Brain microvascular endothelial cell (primary cell): ENCODE results near the gene NACA2.
"Not testable (repeated sequence)": the region's sequence is repeated elsewhere in the genome, so short reads cannot be mapped to it uniquely, and the experiment has no call there.

Experiments
- DNase-seq: peaks from one replicate; pipeline ENCODE4 v3.0.0-alpha.2; 2020
- H3K27ac ChIP-seq: fragments of 250-450 bp; sonication (Bioruptor Pico); 2 replicates; pipeline ENCODE4 v1.5.1; 2020; ENCODE audit warnings: mild to moderate bottlenecking, moderate library complexity
- H3K27me3 ChIP-seq: fragments of 250-450 bp; sonication (Bioruptor Pico); replicated peaks from 2 replicates; pipeline ENCODE4 v1.5.1; 2020; ENCODE audit warnings: mild to moderate bottlenecking
- H3K36me3 ChIP-seq: fragments of 250-450 bp; sonication (Bioruptor Pico); replicated peaks from 2 replicates; pipeline ENCODE4 v1.5.1; 2020; ENCODE audit warnings: mild to moderate bottlenecking
- H3K4me3 ChIP-seq: 2 replicates; pipeline ENCODE4 v1.5.1; 2011; ENCODE audit warnings: low read depth, mild to moderate bottlenecking, control low read depth, low read length, moderate library complexity
- CTCF ChIP-seq: IDR thresholded peaks from 2 replicates; pipeline ENCODE4 v1.5.1; 2011; ENCODE audit warnings: low read depth, mild to moderate bottlenecking, moderate library complexity, low read length, control low read depth, inconsistent platforms; ENCODE audit errors: missing control alignments
- in situ Hi-C: cut with HindIII; loops from 2 replicates; pipeline ENCODE4 v1.10.0; 2017; ENCODE audit warnings: low sequenced_read_pairs, low pct_ligation_motif_present

The NACA2 gene

GRCh38 chr17:61634011-61634539 is 43.1 kb upstream of the NACA2 start:
- H3K27ac ChIP-seq = no peak overlapping the region
- H3K36me3 ChIP-seq = no peaks in the 10 kb centered on the region
- H3K4me3 ChIP-seq = no peak overlapping the region
- no peak for TF ChIP-seq CTCF
- no peak for DNase-seq
- in situ Hi-C loops = no loop called here
- no peaks in the 10 kb centered on the region for H3K27me3 ChIP-seq

- in situ Hi-C loops = no loop called here
- no peaks in the 10 kb centered on the region for H3K36me3 ChIP-seq
- no peak overlapping the region for H3K27ac ChIP-seq
- TF ChIP-seq CTCF = no peak
- H3K4me3 ChIP-seq = no peak overlapping the region
- DNase-seq = no peak
- no peaks in the 10 kb centered on the region for H3K27me3 ChIP-seq
Observed at GRCh38 chr17:61632826-61633225, 41.8 kb upstream of the NACA2 start.

GRCh38 chr17:61631800-61632199 is 40.8 kb upstream of the NACA2 start:
- H3K36me3 ChIP-seq = no peaks in the 10 kb centered on the region
- H3K27ac ChIP-seq = no peak overlapping the region
- H3K27me3 ChIP-seq = no peaks in the 10 kb centered on the region
- DNase-seq = no peak
- in situ Hi-C loops = no loop called here
- no peak overlapping the region for H3K4me3 ChIP-seq
- TF ChIP-seq CTCF = no peak

GRCh38 chr17:61628158-61628557 is 37.1 kb upstream of the NACA2 start:
- H3K27ac ChIP-seq, H3K27me3 ChIP-seq, H3K4me3 ChIP-seq, DNase-seq, H3K36me3 ChIP-seq, in situ Hi-C loops: not testable (repeated sequence)

GRCh38 chr17:61627658-61628057 is 36.6 kb upstream of the NACA2 start:
- Histone ChIP-seq H3K4me3 (no peak overlapping the region), H3K27me3 (no peaks in the 10 kb centered on the region), H3K36me3 (no peaks in the 10 kb centered on the region), H3K27ac (no peak overlapping the region)
- no peak for TF ChIP-seq CTCF
- in situ Hi-C loops = no loop called here
- no peak for DNase-seq

GRCh38 chr17:61627125-61627524 is 36.1 kb upstream of the NACA2 start:
- no peak for DNase-seq
- no peak for TF ChIP-seq CTCF
- Histone ChIP-seq H3K27me3 (no peaks in the 10 kb centered on the region), H3K4me3 (no peak overlapping the region), H3K36me3 (no peaks in the 10 kb centered on the region), H3K27ac (no peak overlapping the region)
- in situ Hi-C loops = no loop called here
